Measurements from ENCODE around the gene KRT9.
"Not testable (repeated sequence)": the region's sequence is repeated elsewhere in the genome, so short reads cannot be mapped to it uniquely, and the experiment has no call there.

Gene KRT9

GRCh38 chr17:41593306-41593981, 21.6 kb upstream of the KRT9 start:
- no peak for TF ChIP-seq CTCF (IDR thresholded peaks at IDR 0.05; ENCODE audit: borderline replicate concordance, insufficient read depth, low read depth, low read length)
- no peak overlapping the region for H3K4me3 ChIP-seq (ENCODE audit: low read depth, low read length)

GRCh38 chr17:41592601-41593305, 20.9 kb upstream of the KRT9 start:
- no peak overlapping the region for H3K4me3 ChIP-seq (ENCODE audit: low read depth, low read length)
- no peak for TF ChIP-seq CTCF (IDR thresholded peaks at IDR 0.05; ENCODE audit: borderline replicate concordance, insufficient read depth, low read depth, low read length)

- no peak for TF ChIP-seq CTCF (IDR thresholded peaks at IDR 0.05; ENCODE audit: borderline replicate concordance, insufficient read depth, low read depth, low read length)
- H3K4me3 ChIP-seq (ENCODE audit: low read depth, low read length) = no peak overlapping the region
Observed at GRCh38 chr17:41589301-41589700, 17.4 kb upstream of the KRT9 start.

GRCh38 chr17:41588126-41588810, 16.4 kb upstream of the KRT9 start:
- H3K4me3 ChIP-seq (ENCODE audit: low read depth, low read length) = no peak overlapping the region
- no peak for TF ChIP-seq CTCF (IDR thresholded peaks at IDR 0.05; ENCODE audit: borderline replicate concordance, insufficient read depth, low read depth, low read length)

GRCh38 chr17:41586863-41587495, 15.1 kb upstream of the KRT9 start, which contains the start of gene KRT14:
Gene KRT14 (minus strand): TSS chr17:41586895. CDS start chr17:41586834, 61 bp downstream.
- no peak within 1 kb of the TSS for H3K4me3 ChIP-seq (ENCODE audit: low read depth, low read length)
- TF ChIP-seq CTCF (IDR thresholded peaks at IDR 0.05; ENCODE audit: borderline replicate concordance, insufficient read depth, low read depth, low read length) = no peak

- no peak overlapping the region for H3K4me3 ChIP-seq (ENCODE audit: low read depth, low read length)
Observed at GRCh38 chr17:41585301-41586056, 13.6 kb upstream of the KRT9 start.

GRCh38 chr17:41584331-41584927, 12.6 kb upstream of the KRT9 start:
- H3K4me3 ChIP-seq (ENCODE audit: low read depth, low read length) = not testable (repeated sequence)

More at GRCh38 chr17:41585301-41586056, 13.6 kb upstream of the KRT9 start:
- TF ChIP-seq CTCF (IDR thresholded peaks at IDR 0.05; ENCODE audit: borderline replicate concordance, insufficient read depth, low read depth, low read length) = no peak

All from GM12875 (cell line).